Suppressor macrophage (primary cell): ENCODE data around the gene KLK8.
"Not testable (repeated sequence)": the region's sequence is repeated elsewhere in the genome, so short reads cannot be mapped to it uniquely, and the experiment has no call there.

ENCODE experiments used
- DNase-seq, 4 experiments: peaks; one replicate each; pipeline ENCODE4 v3.0.0-alpha.2; 2020 to 2022

Gene KLK8

DNA sequence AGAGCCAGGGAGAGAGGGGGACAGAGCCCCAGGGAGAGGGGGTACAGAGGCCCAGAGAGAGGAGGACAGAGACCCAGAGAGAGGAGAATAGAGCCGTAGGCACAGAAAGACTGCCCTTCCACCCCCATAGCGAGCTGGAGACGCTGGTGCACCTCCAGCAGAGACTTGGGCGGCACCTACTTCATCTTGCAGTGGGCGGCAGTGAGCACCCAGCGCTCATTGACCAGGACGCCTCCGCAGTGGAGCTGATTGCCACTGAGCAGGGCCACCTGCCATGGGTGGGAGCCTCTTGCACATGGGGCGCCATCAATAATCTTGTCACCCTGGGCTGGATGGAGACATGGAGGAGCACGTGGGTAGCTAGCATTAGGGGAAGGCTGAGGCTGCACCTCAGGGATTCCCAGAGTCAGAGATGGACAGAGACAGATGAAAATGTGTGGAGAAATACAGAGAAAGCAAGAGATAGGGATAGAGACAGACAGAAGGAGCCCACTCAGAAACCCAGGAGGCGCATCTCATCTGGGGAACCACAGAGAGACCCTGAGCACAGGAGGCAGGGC, 19.7 kb downstream of the KLK8 start:
- no peak for DNase-seq

DNA sequence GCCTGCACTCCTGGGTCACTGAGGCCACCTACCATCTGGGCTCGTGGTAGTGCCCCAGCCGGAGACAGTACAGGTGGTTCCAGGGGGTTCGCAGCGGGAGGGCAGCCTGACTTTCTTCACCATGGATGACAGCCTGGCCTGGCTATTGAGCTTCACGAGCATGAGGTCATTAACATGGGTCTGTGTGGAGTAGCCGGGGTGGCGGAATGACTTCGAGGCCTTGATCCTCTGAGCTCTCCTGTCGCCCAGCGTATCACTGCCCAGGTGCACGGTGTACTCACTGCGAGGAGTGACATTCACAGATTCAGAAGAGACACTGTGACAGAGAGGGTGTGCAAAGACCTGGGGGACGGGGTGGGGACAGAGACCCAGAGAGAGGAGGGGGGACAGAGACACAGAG, 21.2 kb downstream of the KLK8 start:
- no peak for DNase-seq

DNA sequence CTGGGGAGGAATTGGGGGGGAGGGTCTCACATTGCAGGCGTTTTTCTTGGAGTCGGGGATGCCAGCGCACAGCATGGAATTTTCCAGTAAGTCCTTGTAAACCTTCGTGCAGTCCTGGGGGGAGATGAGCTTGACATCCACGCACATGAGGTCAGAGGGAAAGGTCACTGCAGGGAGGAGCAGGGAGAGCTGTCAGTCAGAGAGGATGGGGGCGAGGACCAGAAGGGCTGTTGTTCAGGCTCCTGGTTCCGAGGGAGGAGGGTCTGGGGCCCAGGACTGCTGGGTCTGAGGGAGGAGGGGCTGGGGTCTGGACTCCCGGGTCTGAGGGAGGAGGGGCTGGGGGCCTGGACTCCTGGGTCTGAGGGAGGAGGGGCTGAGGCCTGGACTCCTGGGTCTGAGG, 21.6 kb downstream of the KLK8 start:
- no peak for DNase-seq

DNA sequence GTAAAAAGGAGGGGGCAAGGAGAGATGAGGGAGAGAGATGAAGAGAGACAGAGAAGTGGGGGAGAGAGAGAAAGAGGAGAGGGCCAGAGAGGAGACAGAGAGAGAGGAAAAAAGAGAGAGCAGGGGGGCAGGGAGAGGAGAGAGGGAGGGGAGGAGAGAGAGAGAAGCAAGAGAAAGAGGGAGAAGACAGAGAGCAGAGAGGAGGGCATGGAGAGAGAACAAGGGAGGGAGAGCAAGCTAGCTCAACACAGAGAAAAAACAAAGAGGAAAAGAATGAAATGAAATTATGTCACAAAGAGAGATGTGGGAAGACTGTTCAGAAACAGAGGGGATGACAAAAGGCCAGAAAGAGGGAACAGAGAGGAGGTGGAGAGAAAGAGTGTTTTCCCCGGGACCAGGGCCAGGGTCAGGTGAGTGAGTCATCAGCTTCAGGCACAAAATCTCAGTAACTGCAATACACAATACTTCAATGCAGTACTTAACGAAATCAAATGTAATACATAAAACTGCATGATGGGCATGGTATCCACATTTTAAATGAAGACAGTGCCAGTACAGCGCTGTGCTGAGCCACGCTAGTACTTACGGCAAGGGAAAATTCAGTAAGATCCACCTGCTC, 22.5 kb downstream of the KLK8 start:
- DNase-seq, result no peak

DNA sequence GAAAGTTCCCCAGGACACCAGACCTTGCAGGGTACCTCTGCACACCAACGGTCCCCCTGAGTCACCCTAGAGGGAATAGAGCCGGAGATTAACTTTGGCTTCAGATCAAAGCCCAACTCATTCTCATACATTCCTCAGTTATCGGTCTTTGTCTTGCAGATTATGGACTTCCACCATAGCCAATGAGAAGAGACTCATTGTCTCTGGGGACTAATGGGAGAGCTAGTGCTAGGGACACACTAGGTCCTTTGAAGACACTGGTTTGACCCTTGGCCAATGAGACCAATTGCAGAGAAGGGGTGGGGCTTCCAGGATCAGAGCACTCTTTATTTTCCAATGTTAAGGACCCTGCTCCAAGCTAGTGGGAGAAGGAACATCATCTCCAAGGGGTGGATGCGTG, 23.8 kb downstream of the KLK8 start:
- DNase-seq, result no peak

DNA sequence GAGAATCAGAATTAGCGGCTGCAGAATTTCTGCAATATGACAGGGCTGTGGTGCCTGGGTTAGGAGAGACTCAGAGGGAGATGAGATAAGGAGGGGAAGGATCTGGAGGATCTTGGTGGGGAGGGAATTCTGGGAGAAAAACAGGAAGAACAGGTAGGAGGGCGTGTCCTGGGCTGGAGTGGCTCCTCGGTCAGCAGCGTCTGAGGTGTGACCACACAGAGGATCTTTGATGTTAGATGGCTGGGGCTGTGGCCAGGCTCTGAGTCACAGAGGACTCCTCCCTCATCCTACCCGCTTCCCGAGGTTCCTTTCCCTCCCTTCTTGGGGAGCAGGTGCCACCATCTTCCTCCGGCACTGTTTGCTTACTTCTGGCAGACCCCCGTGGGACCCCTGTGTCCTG, 25.6 kb downstream of the KLK8 start:
- DNase-seq, result no peak

DNA sequence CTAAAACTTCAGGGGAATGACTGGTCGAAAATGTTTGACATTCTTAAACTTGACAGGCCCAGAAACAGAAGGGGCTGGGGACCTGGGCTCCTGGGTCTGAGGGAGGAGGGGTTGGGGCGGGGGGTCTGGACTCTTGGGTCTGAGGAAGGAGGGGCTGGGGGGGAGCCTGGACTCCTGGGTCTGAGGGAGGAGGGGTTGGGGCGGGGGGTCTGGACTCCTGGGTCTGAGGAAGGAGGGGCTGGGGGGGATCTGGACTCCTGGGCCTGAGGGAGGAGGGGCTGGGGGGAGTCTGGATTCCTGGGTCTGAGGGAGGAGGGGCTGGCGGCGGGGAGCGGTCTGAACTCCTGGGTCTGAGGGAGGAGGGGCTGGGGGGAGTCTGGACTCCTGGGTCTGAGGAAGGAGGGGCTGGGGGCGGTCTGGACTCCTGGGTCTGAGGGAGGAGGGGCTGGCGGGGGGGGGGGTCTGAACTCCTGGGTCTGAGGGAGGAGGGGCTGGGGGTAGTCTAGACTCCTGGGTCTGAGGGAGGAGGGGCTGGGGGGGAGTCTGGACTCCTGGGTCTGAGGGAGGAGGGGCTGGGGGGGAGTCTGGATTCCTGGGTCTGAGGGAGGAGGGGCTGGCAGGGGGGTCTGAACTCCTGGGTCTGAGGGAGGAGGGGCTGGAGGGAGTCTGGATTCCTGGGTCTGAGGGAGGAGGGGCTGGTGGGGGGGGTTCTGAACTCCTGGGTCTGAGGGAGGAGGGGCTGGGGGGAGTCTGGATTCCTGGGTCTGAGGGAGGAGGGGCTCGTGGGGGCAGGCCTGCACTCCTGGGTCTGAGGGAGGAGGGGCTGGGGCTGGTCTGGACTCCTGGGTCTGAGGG, 26.5 kb downstream of the KLK8 start:
- no peak for DNase-seq

DNA sequence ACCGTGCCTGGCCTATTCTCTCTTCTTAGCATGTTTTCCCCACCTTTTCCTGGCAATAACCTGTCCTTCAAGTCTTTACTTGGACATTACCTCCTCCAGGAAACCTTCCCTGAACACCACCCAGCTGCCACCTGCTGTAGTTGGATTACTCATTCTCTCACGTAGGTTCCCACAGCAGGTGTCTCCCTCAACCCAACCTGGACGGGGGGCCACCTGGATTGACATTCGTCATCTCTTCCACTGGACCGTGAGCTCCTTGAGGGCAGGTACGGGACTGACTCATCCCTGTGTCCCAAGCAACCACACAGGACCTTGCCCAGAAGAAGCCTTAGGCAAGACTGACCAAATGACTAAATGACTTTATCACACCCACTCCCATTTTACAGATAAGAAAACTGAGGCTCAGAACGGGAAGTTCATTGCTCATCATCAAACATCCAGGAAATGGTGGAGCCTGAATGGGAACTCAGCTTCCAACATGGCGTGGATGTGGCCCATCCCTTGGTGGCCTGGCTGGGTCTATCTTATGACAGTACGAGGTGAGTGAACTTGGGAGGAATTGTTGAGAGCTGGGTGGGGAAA, 28.5 kb downstream of the KLK8 start:
- DNase-seq, result no peak

DNA sequence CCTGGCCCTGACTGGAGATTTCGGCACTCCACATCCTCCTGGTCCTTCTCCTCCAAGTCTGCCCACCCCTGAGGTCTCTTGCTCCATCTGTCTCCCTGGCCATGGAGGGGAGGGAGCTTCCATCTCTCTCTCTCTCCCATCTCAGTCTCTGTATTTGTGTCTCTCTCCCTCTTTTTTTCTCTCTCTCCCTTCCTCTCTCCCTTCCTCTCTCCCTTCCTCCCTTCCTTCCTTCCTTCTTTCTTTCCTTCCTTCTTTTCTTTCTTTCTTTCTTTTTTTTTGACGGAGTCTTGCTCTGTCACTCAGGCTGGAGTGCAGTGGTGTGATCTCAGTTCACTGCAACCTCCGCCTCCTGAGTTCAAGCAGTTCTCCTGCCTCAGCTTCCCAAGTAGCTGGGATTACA, 31.6 kb downstream of the KLK8 start:
- not testable (repeated sequence) for DNase-seq

DNA sequence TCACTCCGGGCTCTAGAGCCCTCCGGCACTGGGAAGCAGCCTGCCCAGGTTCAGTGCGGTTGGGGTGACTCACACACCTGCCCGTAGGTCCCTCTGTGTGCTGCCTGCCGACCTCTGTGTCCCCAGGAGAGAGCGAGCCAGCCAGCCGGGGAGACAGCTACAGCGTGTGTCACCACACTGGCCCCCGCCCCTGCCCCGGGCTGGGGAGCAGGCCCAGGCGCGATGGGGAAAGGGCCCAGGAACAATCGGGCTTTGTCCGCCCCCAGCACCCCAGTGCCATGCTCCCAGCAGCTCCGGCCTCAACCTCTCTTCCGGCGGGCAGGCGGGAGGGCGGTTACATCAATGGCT, 32.0 kb downstream of the KLK8 start, which contains the start of gene KLK6:
TSS of gene KLK6 (minus strand) at position 179 of the 348 bp plus-strand sequence. CDS start 1,487 bp downstream, outside the sequence.
- DNase-seq, result no peak

DNA sequence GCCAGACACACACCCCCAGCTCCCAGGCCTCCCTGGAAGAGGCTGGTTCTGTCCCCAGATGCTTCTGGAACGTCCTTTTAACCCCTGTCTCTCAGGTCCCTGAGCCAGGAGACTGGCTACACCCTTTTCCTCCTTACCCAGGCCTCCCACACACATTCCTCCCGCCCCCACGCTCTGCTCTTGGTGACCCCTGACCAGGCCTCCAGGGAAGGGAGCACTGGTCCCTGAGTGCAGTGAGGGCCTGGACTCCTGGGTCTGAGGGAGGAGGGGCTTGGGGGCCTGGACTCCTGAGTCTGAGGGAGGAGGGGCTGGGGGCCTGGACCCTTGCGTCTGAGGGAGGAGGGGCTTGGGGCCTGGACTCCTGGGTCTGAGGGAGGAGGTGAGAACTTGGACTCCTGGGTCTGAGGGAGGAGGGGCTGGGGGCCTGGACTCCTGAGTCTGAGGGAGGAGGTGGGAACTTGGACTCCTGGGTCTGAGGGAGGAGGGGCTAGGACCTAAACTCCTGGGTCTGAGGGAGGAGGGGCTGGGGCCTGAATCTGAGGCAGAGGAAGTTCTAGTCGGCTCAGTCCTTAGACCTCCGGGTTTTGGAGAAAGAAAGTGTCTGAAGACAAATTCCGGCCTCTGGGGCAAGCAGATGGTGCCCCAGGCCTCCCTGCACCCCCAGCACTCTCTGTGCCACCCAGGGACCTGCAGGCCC, 32.5 kb downstream of the KLK8 start:
- no peak for DNase-seq

DNA sequence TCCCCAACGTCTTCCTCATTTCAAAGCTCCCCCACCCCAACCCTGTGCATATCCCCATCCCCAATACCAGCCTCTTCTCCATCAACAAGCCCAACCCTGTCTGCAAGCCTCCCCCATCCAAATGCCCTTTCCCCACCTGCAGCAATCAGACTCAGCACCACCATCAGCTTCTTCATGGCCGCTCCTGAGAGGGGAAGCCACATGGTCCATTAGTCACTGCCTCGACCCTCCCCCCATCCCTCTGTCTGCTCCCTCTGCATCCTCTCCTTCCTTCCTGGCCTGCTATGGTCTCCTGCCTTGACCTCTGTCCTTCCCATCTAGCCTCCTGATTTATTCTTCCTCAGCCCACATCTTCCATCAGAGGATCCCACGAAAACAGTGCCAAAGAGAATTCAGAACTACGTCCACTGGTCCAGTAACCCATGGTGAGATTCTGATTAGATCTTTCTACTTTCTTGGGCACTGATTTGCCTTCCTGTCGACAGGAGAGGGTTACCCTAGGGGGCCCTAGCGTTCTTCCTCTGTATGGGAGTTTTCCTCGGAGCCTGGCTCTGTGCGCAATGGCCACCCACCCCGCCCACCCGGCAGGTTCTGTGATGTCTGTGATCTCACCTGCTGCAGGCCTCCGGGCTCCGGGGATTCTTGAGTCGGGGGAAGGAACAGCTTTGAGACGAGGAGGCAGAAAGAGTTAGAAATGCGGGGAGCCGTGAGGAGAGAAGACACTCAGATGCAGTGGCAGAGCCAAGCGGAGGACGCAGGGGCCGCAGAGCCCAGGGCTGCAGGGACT, 33.3 kb downstream of the KLK8 start:
- DNase-seq, result no peak

DNA sequence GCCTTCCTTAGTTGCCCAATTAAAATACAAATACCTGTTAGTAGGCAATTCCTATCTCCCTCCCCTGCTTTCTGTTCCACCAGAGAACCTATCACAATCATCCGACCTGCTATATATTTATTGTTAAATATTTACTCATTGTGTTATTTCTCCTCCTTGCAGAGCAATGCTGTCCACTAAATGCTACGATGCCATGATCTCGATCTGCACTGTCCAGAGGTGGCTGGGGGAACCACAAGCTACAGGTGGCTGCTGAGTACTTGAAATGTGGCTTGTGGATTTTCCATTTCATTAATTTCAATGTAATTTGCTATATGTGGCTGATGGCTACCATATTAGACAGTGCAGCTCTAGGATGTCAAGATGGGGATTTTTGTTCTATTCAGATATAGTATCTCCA, 37.1 kb downstream of the KLK8 start:
- DNase-seq, result no peak

DNA sequence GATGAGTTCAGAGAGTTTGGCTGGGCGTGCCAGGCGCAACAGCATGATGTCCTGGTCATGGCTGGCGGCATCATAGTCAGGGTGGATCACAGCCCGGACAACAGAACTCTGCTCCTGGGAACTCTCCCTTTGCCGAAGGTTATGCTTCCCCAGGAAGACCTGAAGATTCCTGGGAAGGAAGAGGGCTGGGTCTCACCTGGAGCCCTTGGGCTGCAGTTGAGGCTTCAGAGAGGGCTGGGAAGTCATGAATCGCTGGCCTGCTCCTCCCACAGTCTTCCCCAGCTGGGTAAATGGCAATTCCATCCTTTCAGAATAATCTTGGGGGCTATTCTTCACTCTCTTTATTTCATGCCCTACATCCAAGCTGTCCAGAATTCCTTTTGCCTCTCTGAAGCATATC, 38.0 kb downstream of the KLK8 start:
- no peak for DNase-seq

DNA sequence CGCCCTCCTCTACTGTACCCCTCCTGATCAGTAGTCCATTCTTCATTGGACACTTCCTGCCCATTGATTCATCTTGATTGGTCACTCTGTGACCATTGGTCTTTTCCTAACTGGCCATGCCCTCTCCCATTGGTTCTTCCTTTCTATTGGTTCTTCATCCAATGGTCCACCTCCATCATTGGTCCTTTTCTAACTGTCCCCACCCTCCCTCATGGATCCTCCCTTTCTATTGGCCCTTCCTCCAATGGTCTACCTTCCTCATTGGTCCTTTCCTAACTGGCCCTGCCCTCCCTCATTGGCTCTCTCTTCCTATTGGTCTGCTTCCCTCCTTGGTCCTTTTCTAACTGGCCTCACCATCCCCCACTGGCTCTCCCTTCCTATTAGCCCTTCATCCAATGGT, 39.2 kb downstream of the KLK8 start:
- no peak for DNase-seq

DNA sequence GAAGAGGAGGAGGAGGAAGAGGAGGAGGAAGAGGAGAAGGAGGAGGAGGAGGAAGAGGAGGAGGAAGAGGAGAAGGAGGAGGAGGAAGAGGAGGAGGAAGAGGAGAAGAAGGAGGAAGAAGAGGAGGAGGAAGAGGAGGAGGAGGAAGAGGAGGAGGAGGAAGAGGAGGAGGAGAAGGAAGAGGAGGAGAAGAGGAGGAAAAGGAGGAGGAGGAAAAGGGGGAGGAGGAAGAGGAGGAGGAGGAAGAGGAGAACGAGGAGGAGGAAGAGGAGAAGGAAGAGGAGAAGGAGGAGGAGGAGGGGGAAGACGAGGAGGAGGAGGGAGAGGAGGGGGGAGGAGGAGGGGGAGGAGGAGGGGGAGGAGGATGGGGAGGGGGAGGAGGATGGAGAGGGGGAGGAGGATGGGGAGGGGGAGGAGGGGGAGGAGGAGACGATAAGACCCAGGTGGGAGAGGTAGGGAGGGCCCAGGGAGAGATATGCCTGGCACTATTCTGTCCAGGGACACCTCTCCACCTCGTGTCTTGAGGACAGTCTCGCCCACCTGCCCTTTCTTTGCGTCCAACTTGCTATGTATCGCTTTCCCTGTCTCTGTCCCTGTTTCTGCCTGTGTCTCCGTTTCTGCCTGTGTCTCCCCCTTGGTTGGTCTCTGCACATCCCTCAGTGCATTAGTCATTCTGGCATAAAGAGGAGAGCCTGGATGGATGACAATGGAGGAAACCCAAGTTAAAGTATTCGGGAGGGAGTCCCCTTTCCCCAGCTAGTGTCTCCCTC, 41.5 kb downstream of the KLK8 start:
- DNase-seq, result no peak

DNA sequence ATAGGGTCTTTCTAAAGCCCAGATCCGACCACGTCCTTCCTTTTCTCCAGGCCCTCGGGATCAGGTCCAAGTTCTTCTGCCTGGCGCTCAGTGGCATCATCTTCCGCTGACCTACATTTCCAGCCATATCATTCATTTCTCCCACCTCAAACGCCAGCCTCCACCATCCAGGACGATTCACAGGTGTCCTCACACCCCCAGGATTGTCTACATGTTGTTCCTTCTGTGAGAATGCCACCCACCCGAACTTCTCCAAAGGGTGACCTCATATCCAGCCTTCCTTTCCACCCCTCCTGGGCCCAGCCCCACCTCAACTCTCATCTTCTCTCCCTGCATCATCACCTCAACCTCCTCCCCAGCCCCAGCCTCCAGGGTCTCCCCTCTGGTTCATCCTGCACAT, 43.8 kb downstream of the KLK8 start:
- no peak for DNase-seq

DNA sequence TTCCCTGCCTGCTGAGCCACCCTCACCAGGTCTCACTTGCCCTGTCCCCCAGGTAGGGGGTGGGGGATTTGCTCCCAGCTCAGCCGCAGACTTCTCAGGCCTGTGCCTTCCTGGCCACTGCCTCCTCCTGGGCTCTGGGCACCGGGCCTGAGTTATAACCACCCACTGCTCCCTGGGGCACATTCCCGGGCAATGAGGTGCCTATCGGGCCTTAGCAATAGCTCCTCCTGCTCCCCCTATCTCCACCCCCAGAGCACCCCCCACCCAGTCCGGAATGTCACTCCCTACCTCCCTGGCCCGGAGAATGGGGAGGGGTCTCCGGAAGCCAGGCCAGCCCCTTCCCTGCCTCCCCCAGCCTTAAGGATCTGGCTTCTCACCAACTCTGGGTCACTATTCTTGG, 48.5 kb downstream of the KLK8 start, which contains the start of gene KLK5:
TSS of gene KLK5 (minus strand) at position 129 of the 400 bp plus-strand sequence. CDS start 381 bp downstream, outside the sequence.
- no peak for DNase-seq

DNA sequence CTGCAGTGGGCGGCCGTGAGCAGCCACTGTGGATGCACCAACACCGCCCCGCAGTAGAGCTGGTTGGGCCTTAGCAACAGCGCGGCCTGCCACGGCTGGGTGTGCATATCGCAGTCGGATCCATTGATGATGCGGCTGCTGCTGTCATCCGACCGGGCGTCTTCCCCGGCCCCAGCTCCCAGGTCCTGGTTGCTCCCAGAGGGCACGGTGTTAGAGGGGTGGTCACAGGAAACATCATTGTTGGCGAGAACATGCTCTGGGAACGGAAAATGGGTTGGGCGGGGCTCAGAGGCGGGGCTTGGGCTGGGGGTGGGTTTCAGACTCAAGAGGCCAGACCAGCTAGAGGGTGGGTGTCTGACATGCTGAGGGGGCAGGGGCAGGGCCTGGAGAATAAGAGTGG, 51.5 kb downstream of the KLK8 start:
- no peak for DNase-seq

DNA sequence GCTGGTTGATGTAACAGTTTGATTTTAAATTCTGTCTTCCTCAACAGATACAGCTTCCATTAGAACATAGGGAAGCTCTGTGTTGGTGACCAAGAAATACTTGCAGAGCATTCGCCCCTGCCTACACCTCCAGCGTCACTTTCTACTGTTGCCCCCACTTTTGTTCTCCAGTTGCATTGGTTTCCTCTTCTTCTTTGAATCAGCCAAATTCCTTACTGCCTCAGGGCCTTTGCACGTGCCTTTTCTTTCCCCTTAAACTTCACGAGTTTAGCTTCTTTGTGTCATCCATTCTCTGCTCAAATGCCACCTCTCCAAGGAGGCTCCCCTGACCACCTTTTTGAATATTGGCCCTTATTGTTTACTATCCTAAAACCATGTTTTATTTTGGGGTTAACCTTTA, 54.3 kb downstream of the KLK8 start:
- no peak for DNase-seq
